HepG2 (cell line): ENCODE measurements around the gene NUBPL. TPM values are rescaled to one million over a fixed set of nuclear protein-coding genes. Genes with fewer than 3 reads are reported as not detected.

Experiments
- ARID2 ChIP-seq: sonication (generic); formaldehyde crosslinking; IDR thresholded peaks from 2 replicates; pipeline ENCODE4 v1.8.1; 2022; ENCODE audit warnings: mild to moderate bottlenecking, missing genetic modification reagents, borderline replicate concordance
- ETV5 ChIP-seq: IDR thresholded peaks from 2 replicates; pipeline ENCODE4 v1.6.1; 2018; ENCODE audit warnings: missing biosample characterization, missing genetic modification reagents, inconsistent platforms, borderline replicate concordance
- FLYWCH1 ChIP-seq: sonication (generic); formaldehyde crosslinking; IDR thresholded peaks from 2 replicates; pipeline ENCODE4 v1.8.1; 2023; ENCODE audit warnings: mild to moderate bottlenecking, missing genetic modification reagents
- ISL2 ChIP-seq: sonication (generic); formaldehyde crosslinking; IDR thresholded peaks from 2 replicates; pipeline ENCODE4 v1.5.0; 2020; ENCODE audit warnings: missing genetic modification reagents
- RORA ChIP-seq: sonication (generic); formaldehyde crosslinking; IDR thresholded peaks from 2 replicates; pipeline ENCODE4 v1.5.0; 2020; ENCODE audit warnings: mild to moderate bottlenecking, missing genetic modification reagents, moderate library complexity
- ZFP41 ChIP-seq: sonication (generic); formaldehyde crosslinking; IDR thresholded peaks from 2 replicates; pipeline ENCODE4 v1.4.0; 2020; ENCODE audit warnings: mild to moderate bottlenecking, missing genetic modification reagents, borderline replicate concordance
- ZNF329 ChIP-seq: sonication (generic); formaldehyde crosslinking; IDR thresholded peaks from 2 replicates; pipeline ENCODE4 v1.9.0; 2021; ENCODE audit warnings: low read depth, mild to moderate bottlenecking, missing genetic modification reagents
- ZNF44 ChIP-seq: sonication (generic); formaldehyde crosslinking; IDR thresholded peaks from 2 replicates; pipeline ENCODE4 v1.5.1; 2020; ENCODE audit warnings: mild to moderate bottlenecking, missing genetic modification reagents
- ZNF75D ChIP-seq: sonication (generic); formaldehyde crosslinking; IDR thresholded peaks from 2 replicates; pipeline ENCODE4 v1.8.1; 2023; ENCODE audit warnings: missing genetic modification reagents, mild to moderate bottlenecking, borderline replicate concordance
- ZNF766 ChIP-seq: sonication (generic); formaldehyde crosslinking; IDR thresholded peaks from 2 replicates; pipeline ENCODE4 v1.5.0; 2020; ENCODE audit warnings: missing genetic modification reagents, borderline replicate concordance
- ZSCAN25 ChIP-seq: sonication (generic); formaldehyde crosslinking; IDR thresholded peaks from 2 replicates; pipeline ENCODE4 v1.8.0; 2022; ENCODE audit warnings: mild to moderate bottlenecking, missing genetic modification reagents
- polyA plus RNA-seq, 8 experiments: library from polyadenylated mRNA; depleted of rRNA in 3 of 8; stranded (reverse) in 7 of 8; unstranded in 1 of 8; fragments of >200 nt; fragmentation: Illumina TruSeq in 4 of 8; extraction: Trizol in 4 of 8; gene quantifications; 2 replicates each; pipeline versions ENCODE4 v1.2.1 to v1.2.3, GENCODE V29; 2011 to 2016; ENCODE audit warnings: low read depth in 4 of 8, missing spikeins in 1 of 8, mixed read lengths in 1 of 8; ENCODE audit not compliant: insufficient read depth in 1 of 8
- total RNA-seq, 5 experiments: library from RNA; depleted of rRNA; stranded (reverse); fragments of >200 nt; fragmentation: Illumina TruSeq; extraction: Trizol; gene quantifications; 2 replicates each; pipeline ENCODE4 v1.2.3, GENCODE V29; 2016; ENCODE audit warnings: low read depth in 1 of 5
- TF ChIP-seq, protein P1 (sequence below): sonication (generic); formaldehyde crosslinking; IDR thresholded peaks from one replicate; pipeline ENCODE4 v1.5.1; 2020; ENCODE audit warnings: mild to moderate bottlenecking, missing genetic modification reagents; ENCODE audit errors: not compliant biosample characterization
- TF ChIP-seq, protein P2 (sequence below): fragments of 450-650 bp; IDR thresholded peaks from 2 replicates; pipeline ENCODE4 v1.6.1; 2017
- TF ChIP-seq, protein P3 (sequence below): IDR thresholded peaks from 2 replicates; pipeline ENCODE4 v1.6.1; 2016; ENCODE audit warnings: low read depth, control low read depth
- TF ChIP-seq, protein P4 (sequence below): sonication (generic); formaldehyde crosslinking; IDR thresholded peaks from 2 replicates; pipeline ENCODE4 v1.4.0; 2020; ENCODE audit warnings: missing genetic modification reagents

Gene NUBPL
- total and polyA plus RNA-seq, 2 of the 13 experiments (the other 11 are each of a cell fraction or from before 2014, with no cell fraction given), result 21.3 to 44.1 TPM

DNA sequence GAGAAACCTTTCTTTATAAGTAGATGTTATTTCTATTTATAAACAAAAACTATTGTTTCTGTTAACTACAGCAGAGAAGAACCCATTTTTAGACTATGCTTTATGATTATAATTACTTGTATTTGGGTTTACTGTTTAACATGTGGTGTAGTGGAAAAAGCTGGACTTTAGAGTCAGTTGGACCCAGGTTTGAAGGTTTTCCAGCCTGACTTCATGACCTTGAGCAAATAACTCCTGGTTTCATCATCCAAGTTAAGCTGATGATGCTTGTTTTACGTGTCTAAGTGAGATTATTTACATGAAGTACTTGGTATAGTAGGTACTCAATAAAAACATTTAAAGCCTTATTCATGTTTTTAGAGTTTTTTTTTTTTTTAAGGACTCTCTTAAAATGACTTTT, 294.1 kb downstream of the NUBPL start (continued):
- TF ChIP-seq, protein P1, sequence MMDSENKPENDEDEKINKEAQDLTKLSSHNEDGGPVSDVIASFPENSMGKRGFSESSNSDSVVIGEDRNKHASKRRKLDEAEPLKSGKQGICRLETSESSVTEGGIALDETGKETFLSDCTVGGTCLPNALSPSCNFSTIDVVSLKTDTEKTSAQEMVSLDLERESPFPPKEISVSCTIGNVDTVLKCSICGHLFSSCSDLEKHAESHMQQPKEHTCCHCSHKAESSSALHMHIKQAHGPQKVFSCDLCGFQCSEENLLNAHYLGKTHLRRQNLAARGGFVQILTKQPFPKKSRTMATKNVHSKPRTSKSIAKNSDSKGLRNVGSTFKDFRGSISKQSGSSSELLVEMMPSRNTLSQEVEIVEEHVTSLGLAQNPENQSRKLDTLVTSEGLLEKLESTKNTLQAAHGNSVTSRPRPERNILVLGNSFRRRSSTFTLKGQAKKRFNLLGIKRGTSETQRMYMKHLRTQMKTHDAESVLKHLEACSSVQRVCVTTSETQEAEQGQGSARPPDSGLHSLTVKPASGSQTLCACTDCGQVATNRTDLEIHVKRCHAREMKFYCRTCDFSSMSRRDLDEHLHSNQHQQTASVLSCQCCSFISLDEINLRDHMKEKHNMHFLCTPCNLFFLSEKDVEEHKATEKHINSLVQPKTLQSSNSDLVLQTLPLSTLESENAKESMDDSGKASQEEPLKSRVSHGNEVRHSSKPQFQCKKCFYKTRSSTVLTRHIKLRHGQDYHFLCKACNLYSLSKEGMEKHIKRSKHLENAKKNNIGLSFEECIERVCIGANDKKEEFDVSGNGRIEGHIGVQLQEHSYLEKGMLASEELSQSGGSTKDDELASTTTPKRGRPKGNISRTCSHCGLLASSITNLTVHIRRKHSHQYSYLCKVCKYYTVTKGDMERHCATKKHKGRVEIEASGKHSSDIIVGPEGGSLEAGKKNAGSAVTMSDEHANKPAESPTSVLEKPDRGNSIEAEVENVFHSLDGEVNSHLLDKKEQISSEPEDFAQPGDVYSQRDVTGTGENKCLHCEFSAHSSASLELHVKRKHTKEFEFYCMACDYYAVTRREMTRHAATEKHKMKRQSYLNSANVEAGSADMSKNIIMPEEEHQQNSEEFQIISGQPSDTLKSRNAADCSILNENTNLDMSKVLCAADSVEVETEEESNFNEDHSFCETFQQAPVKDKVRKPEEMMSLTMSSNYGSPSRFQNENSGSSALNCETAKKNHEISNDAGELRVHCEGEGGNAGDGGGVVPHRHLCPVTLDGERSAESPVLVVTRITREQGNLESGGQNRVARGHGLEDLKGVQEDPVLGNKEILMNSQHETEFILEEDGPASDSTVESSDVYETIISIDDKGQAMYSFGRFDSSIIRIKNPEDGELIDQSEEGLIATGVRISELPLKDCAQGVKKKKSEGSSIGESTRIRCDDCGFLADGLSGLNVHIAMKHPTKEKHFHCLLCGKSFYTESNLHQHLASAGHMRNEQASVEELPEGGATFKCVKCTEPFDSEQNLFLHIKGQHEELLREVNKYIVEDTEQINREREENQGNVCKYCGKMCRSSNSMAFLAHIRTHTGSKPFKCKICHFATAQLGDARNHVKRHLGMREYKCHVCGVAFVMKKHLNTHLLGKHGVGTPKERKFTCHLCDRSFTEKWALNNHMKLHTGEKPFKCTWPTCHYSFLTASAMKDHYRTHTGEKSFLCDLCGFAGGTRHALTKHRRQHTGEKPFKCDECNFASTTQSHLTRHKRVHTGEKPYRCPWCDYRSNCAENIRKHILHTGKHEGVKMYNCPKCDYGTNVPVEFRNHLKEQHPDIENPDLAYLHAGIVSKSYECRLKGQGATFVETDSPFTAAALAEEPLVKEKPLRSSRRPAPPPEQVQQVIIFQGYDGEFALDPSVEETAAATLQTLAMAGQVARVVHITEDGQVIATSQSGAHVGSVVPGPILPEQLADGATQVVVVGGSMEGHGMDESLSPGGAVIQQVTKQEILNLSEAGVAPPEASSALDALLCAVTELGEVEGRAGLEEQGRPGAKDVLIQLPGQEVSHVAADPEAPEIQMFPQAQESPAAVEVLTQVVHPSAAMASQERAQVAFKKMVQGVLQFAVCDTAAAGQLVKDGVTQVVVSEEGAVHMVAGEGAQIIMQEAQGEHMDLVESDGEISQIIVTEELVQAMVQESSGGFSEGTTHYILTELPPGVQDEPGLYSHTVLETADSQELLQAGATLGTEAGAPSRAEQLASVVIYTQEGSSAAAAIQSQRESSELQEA (CRISPR knock-in tag), result no peak
- TF ChIP-seq ZFP41, result no peak
- TF ChIP-seq ZSCAN25 (CRISPR knock-in tag), result no peak
- TF ChIP-seq, protein P2, sequence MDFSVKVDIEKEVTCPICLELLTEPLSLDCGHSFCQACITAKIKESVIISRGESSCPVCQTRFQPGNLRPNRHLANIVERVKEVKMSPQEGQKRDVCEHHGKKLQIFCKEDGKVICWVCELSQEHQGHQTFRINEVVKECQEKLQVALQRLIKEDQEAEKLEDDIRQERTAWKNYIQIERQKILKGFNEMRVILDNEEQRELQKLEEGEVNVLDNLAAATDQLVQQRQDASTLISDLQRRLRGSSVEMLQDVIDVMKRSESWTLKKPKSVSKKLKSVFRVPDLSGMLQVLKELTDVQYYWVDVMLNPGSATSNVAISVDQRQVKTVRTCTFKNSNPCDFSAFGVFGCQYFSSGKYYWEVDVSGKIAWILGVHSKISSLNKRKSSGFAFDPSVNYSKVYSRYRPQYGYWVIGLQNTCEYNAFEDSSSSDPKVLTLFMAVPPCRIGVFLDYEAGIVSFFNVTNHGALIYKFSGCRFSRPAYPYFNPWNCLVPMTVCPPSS, result no peak
- TF ChIP-seq ZNF329 (CRISPR knock-in tag), result no peak
- no peak for TF ChIP-seq ZNF44 (CRISPR knock-in tag)
- TF ChIP-seq ISL2 (CRISPR knock-in tag), result peak; percentile 78; the same call in 1 of the 2 replicates
- TF ChIP-seq, protein P3, sequence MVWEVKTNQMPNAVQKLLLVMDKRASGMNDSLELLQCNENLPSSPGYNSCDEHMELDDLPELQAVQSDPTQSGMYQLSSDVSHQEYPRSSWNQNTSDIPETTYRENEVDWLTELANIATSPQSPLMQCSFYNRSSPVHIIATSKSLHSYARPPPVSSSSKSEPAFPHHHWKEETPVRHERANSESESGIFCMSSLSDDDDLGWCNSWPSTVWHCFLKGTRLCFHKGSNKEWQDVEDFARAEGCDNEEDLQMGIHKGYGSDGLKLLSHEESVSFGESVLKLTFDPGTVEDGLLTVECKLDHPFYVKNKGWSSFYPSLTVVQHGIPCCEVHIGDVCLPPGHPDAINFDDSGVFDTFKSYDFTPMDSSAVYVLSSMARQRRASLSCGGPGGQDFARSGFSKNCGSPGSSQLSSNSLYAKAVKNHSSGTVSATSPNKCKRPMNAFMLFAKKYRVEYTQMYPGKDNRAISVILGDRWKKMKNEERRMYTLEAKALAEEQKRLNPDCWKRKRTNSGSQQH (CRISPR knock-in tag), result no peak
- TF ChIP-seq ETV5 (CRISPR knock-in tag), result no peak; the same call in 1 of the 2 replicates
- TF ChIP-seq, protein P4, sequence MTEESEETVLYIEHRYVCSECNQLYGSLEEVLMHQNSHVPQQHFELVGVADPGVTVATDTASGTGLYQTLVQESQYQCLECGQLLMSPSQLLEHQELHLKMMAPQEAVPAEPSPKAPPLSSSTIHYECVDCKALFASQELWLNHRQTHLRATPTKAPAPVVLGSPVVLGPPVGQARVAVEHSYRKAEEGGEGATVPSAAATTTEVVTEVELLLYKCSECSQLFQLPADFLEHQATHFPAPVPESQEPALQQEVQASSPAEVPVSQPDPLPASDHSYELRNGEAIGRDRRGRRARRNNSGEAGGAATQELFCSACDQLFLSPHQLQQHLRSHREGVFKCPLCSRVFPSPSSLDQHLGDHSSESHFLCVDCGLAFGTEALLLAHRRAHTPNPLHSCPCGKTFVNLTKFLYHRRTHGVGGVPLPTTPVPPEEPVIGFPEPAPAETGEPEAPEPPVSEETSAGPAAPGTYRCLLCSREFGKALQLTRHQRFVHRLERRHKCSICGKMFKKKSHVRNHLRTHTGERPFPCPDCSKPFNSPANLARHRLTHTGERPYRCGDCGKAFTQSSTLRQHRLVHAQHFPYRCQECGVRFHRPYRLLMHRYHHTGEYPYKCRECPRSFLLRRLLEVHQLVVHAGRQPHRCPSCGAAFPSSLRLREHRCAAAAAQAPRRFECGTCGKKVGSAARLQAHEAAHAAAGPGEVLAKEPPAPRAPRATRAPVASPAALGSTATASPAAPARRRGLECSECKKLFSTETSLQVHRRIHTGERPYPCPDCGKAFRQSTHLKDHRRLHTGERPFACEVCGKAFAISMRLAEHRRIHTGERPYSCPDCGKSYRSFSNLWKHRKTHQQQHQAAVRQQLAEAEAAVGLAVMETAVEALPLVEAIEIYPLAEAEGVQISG (CRISPR knock-in tag), result no peak
- no peak for TF ChIP-seq ZNF766 (CRISPR knock-in tag)
- TF ChIP-seq FLYWCH1 (CRISPR knock-in tag), result no peak
- no peak for TF ChIP-seq ZNF75D (CRISPR knock-in tag)
- no peak for TF ChIP-seq ARID2
- TF ChIP-seq RORA, result no peak
